Keratinocyte (primary cell): ENCODE data around the gene MYO19.
"Not testable (repeated sequence)": the region's sequence is repeated elsewhere in the genome, so short reads cannot be mapped to it uniquely, and the experiment has no call there.

ENCODE experiments used
- CTCF ChIP-seq, 3 experiments: IDR thresholded peaks in 1 of 3; conservative IDR thresholded peaks in 1 of 3; optimal IDR thresholded peaks in 1 of 3; 2 replicates in 2 of 3; 3 replicates in 1 of 3; pipeline versions ENCODE3 to v1.5.1; 2011; ENCODE audit warnings: low read length in 3 of 3, mild to moderate bottlenecking in 3 of 3, moderate library complexity in 2 of 3, control low read depth in 1 of 3, inconsistent platforms in 1 of 3; ENCODE audit not compliant: insufficient read depth in 2 of 3; ENCODE audit errors: extremely low read depth in 1 of 3
- EZH2 ChIP-seq: IDR thresholded peaks from one replicate; pipeline ENCODE4 v1.6.1; 2012; ENCODE audit warnings: inconsistent platforms, mild to moderate bottlenecking, low read length, moderate library complexity

- not testable (repeated sequence) for TF ChIP-seq EZH2; CTCF (optimal IDR thresholded peaks at IDR 0.05 in 1 of 3, IDR thresholded peaks at IDR 0.05 in 1 of 3, conservative IDR thresholded peaks at IDR 0.05 in 1 of 3; ENCODE audit: extremely low read depth in 1 of 3, insufficient read depth in 2 of 3, low read length in 3 of 3)
Observed at GRCh38 chr17:36484021-36484420, 50.6 kb downstream of the MYO19 start.
